Spleen (tissue), 7 donors: Measurements from ENCODE around the gene EFCC1.

Experiments used
- POLR2A ChIP-seq, 3 donors: fragments of 450-650 bp; IDR thresholded peaks; one replicate each; pipeline ENCODE4 v1.5.1; 2017; ENCODE audit warnings: antibody characterized with exemption in 3 of 3, mild to moderate bottlenecking in 1 of 3
- POLR2AphosphoS5 ChIP-seq, 3 donors: sonication (generic); formaldehyde crosslinking; IDR thresholded peaks; one replicate each; pipeline ENCODE4 v1.5.1; 2017; ENCODE audit warnings: antibody characterized with exemption in 3 of 3
- TF ChIP-seq, protein P1 (sequence below), 11 experiments: fragments of 200-600 bp in 7 of 11; fragments of 450-650 bp in 4 of 11; sonication (generic) in 4 of 11; IDR thresholded peaks in 8 of 11; conservative IDR thresholded peaks in 3 of 11; 1 replicate in 7 of 11; 2 replicates in 4 of 11; pipeline versions ENCODE4 v1.4.0 to v1.8.0; 2016 to 2021; ENCODE audit warnings: antibody characterized with exemption in 11 of 11, inconsistent platforms in 4 of 11, mild to moderate bottlenecking in 1 of 11
- donor health status: DM: no; HTN: no; CAD: no; lungs with moderate emphysema.
- donor health status: DM: no; HTN: no; CAD: no.
- donor health status: DM: no; HTN: no; CAD: no.

- TF ChIP-seq, protein P1, sequence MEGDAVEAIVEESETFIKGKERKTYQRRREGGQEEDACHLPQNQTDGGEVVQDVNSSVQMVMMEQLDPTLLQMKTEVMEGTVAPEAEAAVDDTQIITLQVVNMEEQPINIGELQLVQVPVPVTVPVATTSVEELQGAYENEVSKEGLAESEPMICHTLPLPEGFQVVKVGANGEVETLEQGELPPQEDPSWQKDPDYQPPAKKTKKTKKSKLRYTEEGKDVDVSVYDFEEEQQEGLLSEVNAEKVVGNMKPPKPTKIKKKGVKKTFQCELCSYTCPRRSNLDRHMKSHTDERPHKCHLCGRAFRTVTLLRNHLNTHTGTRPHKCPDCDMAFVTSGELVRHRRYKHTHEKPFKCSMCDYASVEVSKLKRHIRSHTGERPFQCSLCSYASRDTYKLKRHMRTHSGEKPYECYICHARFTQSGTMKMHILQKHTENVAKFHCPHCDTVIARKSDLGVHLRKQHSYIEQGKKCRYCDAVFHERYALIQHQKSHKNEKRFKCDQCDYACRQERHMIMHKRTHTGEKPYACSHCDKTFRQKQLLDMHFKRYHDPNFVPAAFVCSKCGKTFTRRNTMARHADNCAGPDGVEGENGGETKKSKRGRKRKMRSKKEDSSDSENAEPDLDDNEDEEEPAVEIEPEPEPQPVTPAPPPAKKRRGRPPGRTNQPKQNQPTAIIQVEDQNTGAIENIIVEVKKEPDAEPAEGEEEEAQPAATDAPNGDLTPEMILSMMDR (IDR thresholded peaks at IDR 0.05 in 8 of 11, conservative IDR thresholded peaks at IDR 0.05 in 3 of 11): no peak
- TF ChIP-seq POLR2A (IDR thresholded peaks at IDR 0.05): no peak
- no peak for TF ChIP-seq POLR2AphosphoS5 (IDR thresholded peaks at IDR 0.05)
These were observed 2.0 kb upstream of the EFCC1 start for GRCh38 chr3:128999102-128999501.
